DMS79 treated with DMSO at 0.1 percent for 48 hours (cell line): ENCODE results near the gene RFFL.
A peak's percentile ranks its signal among the peaks of the same experiment; 100 is the strongest.
"Not testable (repeated sequence)": the region's sequence is repeated elsewhere in the genome, so short reads cannot be mapped to it uniquely, and the experiment has no call there.

Experiments
- DNase-seq: peaks from one replicate; lab custom pipeline; 2025; lab: John Stamatoyannopoulos, UW

The RFFL gene

DNA sequence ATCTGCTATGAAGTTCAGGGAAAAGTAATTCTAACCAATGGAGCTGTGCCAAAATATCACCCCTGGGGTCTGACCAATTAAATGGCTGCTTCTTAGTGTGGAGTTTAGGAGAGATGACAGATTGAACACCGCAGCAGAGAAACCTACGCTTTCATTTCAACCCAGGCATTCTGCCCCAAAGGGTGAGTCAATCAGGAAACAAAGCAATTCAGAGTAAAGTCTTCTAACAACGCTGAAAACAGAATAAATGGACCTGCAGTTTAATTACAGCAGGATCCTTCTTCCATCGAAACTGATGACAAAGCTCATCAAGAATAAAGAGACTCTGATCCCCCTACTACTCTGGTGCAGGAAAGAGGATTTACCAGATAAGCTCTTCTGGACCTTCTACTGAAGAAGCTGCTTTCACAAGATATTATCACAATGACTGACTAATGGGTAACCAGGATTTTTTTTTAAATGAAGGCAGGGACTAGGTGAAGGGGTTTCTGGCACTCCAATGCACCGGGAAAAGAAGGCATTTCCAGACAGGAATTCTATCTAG lies 16.7 kb downstream of the RFFL start:
- peak; percentile 22 for DNase-seq

DNA sequence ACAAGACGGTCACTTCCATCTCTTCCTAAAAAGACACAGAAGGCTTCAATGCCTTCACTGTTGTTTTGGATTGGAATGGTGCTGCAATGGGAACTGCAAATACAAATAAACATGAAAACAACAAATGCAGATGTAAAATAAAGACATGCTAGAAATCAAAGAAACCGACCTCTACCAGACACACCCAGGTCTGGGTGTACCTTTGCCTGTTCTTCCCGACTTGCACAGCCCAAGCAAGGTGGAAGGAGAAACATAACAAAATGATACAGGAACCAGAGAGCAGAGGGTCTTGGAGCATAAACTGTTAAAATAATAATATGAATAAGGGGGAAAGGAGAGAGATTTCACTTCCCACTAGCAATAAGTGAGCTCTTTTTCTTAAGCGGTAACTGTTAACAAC lies 17.3 kb downstream of the RFFL start:
- DNase-seq, result no peak

DNA sequence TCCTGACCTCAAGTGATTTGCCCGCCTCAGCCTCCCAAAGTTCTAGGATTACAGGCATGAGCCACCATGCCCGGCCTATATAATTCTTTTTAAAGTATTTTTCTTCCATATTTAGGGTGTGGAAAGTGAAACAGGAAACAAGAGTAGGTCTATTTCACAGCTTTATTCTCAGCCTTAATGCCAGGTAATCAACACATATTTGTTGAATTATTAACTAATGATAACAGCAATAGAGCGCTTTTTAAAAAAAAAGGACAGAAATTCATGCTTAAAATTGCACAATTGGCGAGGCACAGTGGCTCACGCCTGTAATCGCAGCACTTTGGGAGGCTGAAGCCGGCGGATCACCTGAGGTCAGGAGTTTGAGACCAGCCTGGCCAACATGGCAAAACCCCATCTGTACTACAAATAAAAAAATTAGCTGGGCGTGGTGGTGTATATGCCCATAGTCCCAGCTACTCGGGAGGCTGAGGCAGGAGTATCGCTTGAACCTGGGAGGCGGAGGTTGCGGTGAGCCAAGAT lies 18.0 kb downstream of the RFFL start:
- DNase-seq, result not testable (repeated sequence)

DNA sequence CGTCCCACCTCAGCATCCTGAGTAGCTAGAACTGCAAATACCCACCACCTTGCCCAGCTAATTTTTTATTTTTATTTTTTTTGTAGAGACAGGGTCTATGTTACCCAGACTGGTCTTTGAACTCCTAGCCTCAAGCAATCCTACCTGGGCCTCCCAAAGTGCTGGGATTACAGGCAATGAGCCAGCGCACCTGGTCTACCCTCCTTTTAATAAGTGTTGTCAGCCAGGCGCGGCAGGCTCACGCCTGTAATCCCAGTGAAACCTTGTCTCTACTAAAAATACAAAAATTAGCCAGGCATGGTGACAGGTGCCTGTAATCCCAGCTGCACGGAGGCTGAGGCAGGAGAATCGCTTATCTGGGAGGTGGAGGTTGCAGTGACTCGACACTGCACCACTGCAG lies 19.3 kb downstream of the RFFL start:
- no peak for DNase-seq

DNA sequence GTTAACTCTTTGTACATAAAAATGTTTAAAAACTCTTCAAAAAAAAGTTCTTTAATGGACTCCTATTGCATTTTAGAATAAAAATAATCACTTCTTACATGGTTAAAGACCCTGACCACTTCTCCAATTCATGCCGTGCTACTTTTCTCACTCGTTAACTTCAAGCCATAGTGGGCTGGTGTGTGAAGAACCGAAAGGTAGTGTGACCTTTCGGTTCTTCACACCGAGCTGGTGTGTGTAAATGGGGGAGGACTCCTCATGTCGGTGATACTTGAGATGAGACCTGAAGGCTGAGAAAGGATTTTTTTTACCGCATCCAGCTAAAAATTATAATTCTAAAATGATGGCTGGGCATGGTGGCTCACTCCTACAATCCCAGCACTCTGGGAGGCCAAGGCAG lies 22.1 kb downstream of the RFFL start:
- DNase-seq, result no peak

DNA sequence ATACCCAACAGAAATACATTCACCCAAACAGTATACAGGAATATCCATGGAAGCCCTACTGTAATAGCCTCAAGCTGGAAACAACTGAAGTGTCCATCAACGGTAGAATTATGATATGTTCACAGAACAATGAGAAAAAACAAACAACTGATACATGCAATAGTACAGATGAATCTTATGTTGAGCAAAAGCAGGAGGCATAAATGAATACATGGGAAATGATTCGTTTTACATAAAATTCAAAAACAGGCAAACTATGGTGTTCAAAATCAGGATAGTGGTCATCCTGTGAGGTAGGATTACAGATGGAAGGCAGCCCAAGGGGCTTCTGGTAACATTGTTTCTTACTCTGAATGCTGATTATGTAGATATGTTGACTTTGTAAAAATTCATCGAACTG lies 25.1 kb downstream of the RFFL start:
- DNase-seq, result no peak

DNA sequence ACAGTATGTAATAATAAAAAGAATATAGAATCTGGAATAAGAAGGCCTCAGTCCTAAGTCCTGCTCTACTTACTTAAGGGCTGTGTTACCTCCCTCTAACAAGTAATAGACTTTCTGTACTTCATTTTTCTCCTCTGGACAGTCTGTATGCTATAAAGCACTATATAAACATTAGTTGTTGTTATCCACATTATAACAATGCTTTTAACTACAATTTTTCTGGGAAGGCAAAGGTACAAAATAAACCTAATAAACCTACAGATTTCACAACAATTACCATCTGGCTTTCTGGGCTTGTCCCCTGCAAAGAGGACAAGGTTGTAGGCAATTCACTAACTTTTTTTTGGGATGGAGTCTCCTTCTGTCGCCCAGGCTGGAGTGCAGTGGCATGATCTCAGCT lies 32.7 kb downstream of the RFFL start:
- no peak for DNase-seq

DNA sequence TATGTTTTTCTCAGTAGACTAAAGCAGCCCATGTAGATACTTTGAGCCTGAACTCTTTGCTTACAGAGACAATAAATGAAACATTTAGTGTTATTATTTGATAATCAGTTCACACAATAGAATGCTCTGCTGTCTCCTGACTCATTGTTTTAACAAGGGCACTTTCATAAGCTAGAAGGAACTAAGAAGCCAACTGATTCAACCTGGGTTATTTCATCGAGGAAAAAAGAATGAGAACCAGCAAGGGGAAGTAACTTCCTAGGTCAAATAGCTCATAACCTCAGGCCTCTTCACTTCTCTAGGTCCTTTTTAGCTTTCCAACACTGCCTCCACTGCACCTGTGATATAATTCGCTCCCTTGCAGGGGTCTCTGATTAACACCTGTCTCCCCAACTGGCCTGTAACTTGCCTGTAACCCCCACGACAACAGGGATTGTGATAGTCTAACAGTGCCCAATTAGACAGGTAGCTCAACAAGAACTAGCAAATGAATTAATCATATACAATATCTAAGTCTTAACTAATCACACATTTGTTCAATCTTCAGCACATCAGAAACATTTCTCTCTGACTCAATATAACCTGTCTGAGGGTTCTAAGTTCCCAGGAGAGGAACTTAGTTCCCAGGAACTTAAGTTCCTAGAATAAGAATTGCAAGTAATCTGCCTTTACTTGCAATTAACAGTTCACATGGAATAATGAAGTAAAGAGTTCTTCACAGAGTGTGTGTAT lies 34.8 kb downstream of the RFFL start:
- DNase-seq, result no peak

DNA sequence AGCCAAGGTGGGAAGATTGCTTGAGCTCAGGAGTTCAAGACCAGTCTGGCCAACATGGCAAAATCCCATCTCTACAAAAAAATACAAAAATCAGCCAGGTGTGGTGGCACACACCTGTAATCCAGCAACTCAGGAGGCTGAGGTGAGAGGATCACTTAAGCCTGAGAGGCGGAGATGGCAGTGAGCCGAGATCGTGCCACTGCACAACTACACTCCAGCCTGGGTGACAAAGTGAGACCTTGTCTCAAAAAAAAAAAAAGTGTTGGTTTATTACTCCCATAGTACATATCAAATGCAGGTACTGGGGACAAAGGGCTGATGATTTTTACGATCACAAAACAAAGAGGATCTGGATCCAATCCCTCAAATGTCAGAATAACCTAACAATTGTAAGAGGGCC lies 35.4 kb downstream of the RFFL start:
- not testable (repeated sequence) for DNase-seq

DNA sequence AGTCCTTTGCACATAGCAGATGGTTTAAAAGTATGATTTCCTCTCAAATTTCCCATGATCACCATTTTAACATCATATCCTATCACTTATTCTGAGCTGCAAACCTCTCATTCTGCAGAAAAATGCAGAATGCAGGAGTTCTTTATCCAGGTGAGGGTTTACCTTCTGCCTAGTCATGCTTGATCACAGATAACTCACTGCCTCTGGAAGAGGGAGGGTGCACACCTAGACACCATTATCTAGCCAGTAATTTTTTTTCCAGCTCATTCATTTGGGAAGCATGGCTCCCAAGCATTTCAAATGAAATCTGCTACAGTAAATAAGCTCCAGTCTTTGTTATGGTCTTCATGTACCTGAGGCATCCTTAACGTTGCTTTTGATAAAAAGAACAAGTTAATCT lies 38.0 kb downstream of the RFFL start:
- no peak for DNase-seq

DNA sequence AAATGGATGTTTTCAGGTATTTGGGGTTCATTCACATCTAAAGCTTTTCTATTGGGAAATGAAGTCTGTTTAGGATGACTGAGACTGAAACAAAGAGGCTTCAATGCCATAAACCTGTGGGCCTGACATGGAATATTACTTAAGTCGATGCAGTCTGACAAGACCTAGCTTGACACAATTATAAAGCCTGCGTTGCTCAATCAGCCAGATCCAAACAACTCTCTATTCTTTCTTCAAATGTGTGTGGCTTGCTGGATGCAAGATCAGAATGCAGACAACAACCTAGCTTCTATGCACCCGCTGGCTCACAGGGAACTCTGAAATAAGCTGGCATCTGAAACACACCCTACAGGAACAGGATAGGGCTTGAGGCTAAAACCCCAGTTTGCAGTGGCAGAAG lies 40.0 kb downstream of the RFFL start:
- DNase-seq, result no peak

DNA sequence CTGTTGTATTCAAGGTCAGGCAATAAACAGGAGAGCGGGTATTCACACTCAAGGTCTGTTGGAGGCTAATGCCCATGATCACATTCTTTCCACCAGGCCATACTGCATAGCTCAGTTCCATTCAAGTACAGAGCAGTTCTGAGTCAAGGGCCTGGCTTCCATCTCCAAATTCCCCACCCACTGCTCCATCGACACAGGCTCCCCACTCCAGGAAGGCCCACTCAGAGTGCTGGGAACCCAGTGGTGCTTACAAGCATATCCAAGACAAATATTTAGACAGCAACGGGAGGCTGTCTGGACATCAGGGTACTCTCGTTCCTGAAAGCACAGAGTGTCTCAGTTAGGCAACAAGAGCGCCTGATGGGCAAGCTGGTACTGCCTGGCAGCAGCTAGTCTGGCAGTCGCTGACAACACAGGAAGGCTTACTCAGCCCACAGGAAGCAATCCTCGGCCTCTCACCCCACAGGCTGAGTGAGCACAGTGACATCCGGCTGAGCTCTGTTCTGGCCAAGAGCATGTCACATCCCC lies 40.9 kb downstream of the RFFL start:
- DNase-seq, result peak; percentile 75

DNA sequence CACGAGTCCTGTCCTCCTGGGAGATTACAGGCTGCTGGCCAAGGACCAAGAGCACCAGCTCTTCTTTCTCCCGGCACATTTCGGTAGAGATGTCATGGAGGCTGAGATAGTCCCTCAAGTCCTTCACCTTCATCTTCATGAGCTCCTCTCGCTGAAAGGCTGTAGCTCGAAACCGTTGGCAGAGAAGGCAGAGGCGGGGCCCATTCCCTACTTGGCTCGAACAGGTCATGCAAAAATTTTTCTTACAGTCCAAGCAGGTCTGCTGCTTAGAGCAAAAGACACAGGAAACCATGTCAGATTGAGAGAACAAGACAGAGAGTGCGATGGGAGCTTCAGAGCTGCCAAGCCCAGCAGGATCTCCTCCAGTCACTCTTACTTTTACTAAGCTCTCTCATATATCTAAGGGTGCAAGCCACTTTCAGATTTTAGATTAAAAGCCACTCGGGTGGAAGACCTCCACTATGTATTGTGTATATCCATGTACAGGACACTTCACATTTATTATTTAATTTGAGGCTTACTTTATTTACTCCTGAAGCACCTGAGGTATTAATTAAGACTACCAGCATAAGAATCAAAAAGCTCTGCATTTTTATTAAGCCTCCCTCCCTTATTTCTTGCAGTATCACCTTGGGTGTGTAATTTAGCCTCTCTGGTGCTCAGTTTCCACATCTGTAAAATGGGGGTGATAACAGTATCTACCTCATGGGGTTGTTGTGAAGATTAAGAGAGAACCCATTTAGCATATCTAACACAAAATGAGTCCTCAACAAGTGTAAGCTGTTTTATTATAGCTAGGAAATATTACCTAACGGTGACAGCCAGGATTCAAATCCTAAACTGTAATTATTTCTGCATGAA lies 41.8 kb downstream of the RFFL start:
- no peak for DNase-seq

DNA sequence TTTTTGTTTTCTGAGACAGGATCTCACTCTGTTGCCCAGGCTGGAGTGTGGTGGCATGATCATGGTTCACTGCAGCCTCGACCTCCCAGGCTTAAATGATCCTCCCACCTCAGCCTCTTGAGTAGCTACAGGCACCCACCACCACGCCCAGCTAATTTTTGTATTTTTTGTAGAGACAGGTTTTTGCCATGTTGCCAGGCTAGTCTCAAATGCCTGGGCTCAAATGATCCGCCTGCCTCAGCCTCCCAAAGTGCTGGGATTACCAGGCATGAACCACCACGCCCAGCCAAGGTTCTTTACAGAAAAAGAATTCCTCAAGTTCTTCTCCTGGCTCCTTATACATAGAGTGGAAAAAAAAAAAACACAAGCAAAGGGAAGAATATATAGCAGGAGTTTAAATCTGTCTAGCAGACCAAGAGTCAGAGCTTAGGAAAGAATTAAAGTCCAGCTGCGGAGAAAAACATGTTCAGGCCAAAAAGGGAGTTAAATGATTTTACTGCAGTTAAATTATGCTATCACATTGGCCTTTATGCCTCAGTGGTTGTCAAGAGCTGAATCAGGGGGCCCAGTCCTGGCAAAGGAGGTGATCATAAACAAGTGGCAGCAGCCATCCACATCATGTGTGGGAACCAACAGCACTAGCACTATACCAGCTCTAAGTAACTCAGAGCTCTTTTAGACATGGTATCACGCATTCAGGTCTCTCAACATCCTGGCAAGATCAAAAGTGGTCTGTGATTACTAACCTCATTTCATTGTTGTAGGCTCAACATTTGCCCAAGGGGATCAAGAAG lies 43.9 kb downstream of the RFFL start:
- DNase-seq, result peak; percentile 74

DNA sequence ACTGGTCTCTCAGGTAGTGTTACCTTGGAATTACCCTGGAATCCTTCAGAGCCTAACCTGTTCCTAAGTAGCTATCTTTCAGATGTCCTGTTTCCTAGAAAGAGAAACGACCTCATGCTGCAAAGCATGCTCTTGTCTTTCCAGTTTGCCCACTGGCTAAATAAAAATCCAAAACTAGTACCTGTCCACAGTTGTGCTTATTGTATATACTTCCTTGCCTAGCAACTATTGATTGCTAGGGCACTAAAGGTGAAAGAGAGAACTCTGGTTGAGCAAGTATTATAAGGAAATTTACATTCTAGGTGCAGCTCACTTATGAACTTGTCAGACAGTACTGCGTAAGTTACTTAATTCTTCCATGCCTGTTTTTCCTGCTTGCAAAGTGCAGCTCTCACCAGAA lies 44.7 kb downstream of the RFFL start:
- no peak for DNase-seq

DNA sequence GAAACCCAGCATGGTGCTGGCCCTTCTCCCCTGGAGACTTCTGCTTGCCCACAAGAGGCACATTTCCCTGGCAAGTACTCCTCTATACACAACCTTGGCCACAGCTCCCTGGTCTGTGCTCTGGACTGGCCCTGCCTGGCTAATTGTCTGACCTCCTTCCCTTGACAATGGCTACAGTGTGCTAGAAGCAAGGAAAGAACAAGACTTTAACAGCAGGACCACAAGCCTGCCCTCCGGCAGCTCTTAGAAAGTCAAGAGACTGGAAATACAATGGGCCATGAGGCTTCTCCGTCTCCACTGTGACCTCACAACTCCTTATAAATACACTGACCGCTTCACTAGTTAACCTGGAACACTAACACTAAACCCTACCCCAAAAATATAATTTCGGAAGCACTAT lies 46.5 kb downstream of the RFFL start:
- no peak for DNase-seq

DNA sequence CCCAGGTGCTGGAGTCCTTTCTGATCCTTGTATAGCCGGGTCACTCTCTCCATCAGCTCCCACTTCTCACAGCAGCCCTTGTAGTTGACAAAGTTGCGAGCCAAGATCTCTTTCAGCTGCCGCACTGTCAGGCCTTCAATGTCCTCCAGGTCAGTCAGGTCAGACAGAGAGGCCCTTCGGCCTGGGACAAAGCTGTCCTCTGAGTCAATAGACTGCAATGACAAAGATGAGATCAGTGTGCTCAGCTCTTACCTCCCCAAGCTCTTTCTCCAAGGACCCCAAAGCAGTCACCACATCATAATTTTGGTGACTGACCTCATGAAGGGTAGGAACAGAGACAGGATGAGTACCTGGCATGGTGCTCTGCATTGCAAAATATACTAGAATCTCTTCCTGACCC lies 47.1 kb downstream of the RFFL start:
- no peak for DNase-seq

DNA sequence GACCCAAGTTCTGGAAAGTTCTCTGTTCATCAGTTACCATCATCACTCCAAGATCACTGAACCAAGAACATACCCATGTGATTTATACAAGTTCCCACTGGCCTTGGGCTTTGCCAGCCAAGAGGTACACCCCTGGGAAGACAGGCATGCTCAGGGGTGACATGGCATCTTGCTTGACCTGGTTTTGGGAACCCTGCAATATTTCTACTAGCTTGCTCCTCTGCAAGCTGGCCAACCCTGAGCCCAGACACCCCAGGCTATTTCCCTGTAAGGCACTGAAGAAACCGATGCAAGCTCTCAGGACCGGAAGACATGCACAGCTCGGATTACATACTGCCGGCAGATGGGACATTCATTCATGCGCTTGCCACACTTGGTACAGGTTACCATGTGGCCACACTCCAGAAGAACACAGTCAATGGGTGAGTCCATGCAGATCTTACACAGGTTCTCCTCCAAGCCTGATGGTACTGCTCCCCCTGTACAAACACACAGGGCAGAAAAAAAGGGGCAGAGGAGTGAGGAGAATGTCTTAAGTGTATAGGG lies 51.8 kb downstream of the RFFL start:
- DNase-seq, result no peak

DNA sequence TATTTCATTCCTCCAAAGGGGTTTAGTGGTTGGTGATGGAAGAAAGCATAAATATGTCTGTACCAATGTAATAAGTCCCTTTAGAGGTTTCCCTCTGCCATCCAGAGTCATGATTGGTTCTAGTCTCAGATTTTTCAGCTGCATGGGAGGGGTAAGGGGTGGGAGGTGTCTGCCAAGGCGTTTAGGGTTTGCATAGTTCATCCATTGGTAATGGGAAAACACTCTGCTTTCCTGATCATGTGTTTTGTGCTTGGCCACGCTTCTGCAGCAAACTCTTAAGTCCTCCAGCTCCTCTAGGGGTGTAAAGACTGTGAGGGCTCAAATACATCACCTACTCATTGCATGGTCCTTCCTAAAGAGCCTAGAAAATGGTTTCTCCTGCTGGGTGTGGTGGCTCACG lies 53.4 kb downstream of the RFFL start:
- no peak for DNase-seq

DNA sequence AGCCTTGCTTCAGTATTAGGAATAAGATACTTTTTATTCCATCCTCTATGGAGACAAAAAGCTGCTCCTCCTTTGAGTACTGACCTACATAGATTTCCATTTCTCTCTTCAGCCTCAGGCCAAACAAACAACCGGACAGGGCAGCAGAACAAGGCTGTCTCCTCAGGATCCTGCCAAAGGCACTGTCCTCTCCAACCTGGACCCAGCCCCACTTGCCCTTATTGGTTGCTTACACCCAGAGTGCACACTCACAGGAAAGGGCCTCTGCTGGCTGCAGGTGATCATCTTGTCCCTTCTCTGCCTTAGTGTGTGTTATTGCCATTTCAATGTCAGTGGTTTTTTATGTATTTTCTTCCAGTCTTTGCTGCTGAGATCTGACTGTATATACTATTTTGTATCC lies 56.5 kb downstream of the RFFL start:
- DNase-seq, result no peak

DNA sequence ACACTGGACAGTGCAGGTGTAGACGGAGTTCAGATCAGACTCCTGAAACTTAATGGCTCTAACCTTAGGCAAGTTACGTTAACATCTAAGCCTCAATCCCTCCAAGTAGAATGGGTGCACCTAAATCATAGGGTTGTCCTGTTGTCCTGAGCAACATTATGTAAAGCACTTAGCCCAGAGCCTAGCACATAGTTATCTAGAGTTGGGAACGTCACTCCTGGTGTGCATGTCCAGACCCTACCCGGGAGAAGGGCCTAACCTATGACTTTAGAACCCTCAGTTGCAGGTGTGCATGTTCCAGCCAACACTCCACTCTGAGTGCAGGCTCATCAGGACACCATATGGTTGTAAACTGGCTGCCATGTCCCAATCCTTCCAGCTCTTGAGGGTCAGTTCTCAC lies 57.2 kb downstream of the RFFL start:
- DNase-seq, result no peak

DNA sequence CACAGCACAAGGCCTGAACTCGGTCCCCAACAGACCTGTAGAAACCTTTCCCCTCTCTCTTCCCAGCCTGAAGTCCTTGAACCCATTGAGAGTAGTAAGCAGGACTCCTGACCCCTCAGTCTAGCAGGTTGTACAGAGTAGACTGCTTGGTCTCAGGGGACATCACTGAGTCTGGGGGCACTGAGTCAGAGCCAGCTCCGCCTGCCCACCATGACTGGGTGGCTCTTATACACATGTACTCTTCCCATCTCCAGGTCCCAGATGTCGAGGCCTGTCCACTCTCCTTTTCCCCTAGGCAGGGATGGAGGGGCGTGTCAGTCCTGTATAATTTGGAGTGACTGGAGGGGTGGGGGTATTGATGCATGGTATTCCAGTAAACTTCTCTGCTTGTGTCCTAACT lies 59.7 kb downstream of the RFFL start:
- no peak for DNase-seq
